GM23338 (cell line): ENCODE measurements around the gene ZSCAN30. TPM values are rescaled to one million over a fixed set of nuclear protein-coding genes. Genes with fewer than 3 reads are reported as not detected.
A peak's percentile ranks its signal among the peaks of the same experiment; 100 is the strongest.

Experiments
- ATAC-seq: fragments of 200-7000 bp; cut with Tn5 transposase; 3 replicates; pipeline ENCODE4 v1.9.1; 2020
- DNase-seq: peaks from one replicate; pipeline ENCODE4 v3.0.0-alpha.2; 2015; ENCODE audit warnings: low spot score
- H2AFZ ChIP-seq: fragments of 200-600 bp; sonication (generic); 2 replicates; pipeline ENCODE4 v1.8.0; 2016; ENCODE audit warnings: antibody characterized with exemption, mild to moderate bottlenecking, moderate library complexity
- H3F3A ChIP-seq: fragments of 200-600 bp; sonication (generic); replicated peaks from 2 replicates; pipeline ENCODE4 v1.8.0; 2017; ENCODE audit warnings: antibody characterized with exemption, mixed run types, low read depth
- H3K27ac ChIP-seq: fragments of 200-600 bp; sonication (generic); 2 replicates; pipeline ENCODE4 v1.6.1; 2016; ENCODE audit warnings: low read depth
- H3K27me3 ChIP-seq: fragments of 200-600 bp; sonication (generic); 2 replicates; pipeline ENCODE4 v1.8.0; 2016; ENCODE audit warnings: mild to moderate bottlenecking, mixed run types, moderate library complexity; ENCODE audit not compliant: insufficient read depth
- H3K36me3 ChIP-seq: fragments of 200-600 bp; sonication (generic); 2 replicates; pipeline ENCODE4 v1.8.0; 2016; ENCODE audit warnings: mild to moderate bottlenecking; ENCODE audit not compliant: insufficient read depth
- H3K4me1 ChIP-seq: fragments of 200-600 bp; sonication (generic); 2 replicates; pipeline ENCODE4 v1.8.0; 2016; ENCODE audit warnings: mild to moderate bottlenecking, moderate library complexity; ENCODE audit not compliant: insufficient read depth
- H3K4me2 ChIP-seq: fragments of 200-600 bp; sonication (generic); 2 replicates; pipeline ENCODE4 v1.7.1; 2017; ENCODE audit warnings: mixed run types
- H3K4me3 ChIP-seq: fragments of 200-600 bp; sonication (generic); 2 replicates; pipeline ENCODE4 v1.6.1; 2016; ENCODE audit warnings: mixed run types
- H3K79me2 ChIP-seq: fragments of 200-600 bp; sonication (generic); replicated peaks from 2 replicates; pipeline ENCODE4 v1.8.0; 2017; ENCODE audit warnings: mild to moderate bottlenecking; ENCODE audit not compliant: insufficient read depth
- H3K9me2 ChIP-seq: fragments of 200-600 bp; sonication (generic); 2 replicates; pipeline ENCODE4 v1.8.0; 2017; ENCODE audit not compliant: insufficient read depth
- H4K20me1 ChIP-seq: fragments of 200-600 bp; sonication (generic); replicated peaks from 2 replicates; pipeline ENCODE4 v1.8.0; 2017; ENCODE audit warnings: mild to moderate bottlenecking; ENCODE audit not compliant: insufficient read depth
- H3K27ac Mint-ChIP-seq: 2 replicates; pipeline ENCODE4 v1.8.0; 2020; ENCODE audit warnings: inconsistent platforms, mild to moderate bottlenecking, moderate library complexity, mixed read lengths
- H3K27me3 Mint-ChIP-seq: 3 replicates; pipeline ENCODE4 v1.8.0; 2022; ENCODE audit warnings: low read depth, mild to moderate bottlenecking, moderate library complexity, mixed read lengths, inconsistent platforms; ENCODE audit not compliant: insufficient read depth, poor library complexity
- H3K36me3 Mint-ChIP-seq: 3 replicates; pipeline ENCODE4 v1.8.0; 2021; ENCODE audit warnings: low read depth, mild to moderate bottlenecking, inconsistent platforms, moderate library complexity, mixed read lengths
- H3K4me1 Mint-ChIP-seq: 3 replicates; pipeline ENCODE4 v1.8.0; 2020; ENCODE audit warnings: mild to moderate bottlenecking, inconsistent platforms, mixed read lengths
- H3K4me3 Mint-ChIP-seq: 3 replicates; pipeline ENCODE4 v1.8.0; 2021; ENCODE audit warnings: moderate library complexity, mild to moderate bottlenecking, inconsistent platforms, mixed read lengths
- H3K9me3 Mint-ChIP-seq: 3 replicates; pipeline ENCODE4 v1.8.0; 2020; ENCODE audit warnings: moderate library complexity, mild to moderate bottlenecking, inconsistent platforms, mixed read lengths
- EZH2 ChIP-seq: fragments of 200-600 bp; sonication (generic); IDR thresholded peaks from one replicate; pipeline ENCODE4 v1.8.0; 2017; ENCODE audit warnings: antibody characterized with exemption, mild to moderate bottlenecking, low read depth; ENCODE audit not compliant: unreplicated experiment
- EZH2phosphoT487 ChIP-seq: fragments of 200-600 bp; sonication (generic); IDR thresholded peaks from one replicate; pipeline ENCODE4 v1.8.1; 2018; ENCODE audit warnings: antibody characterized with exemption; ENCODE audit not compliant: unreplicated experiment
- JUNB ChIP-seq: IDR thresholded peaks from one replicate; pipeline ENCODE4 v1.6.1; 2016; ENCODE audit warnings: antibody characterized with exemption; ENCODE audit not compliant: unreplicated experiment
- NANOG ChIP-seq: IDR thresholded peaks from 2 replicates; pipeline ENCODE4 v1.6.1; 2016; ENCODE audit warnings: antibody characterized with exemption, borderline replicate concordance
- STAT1 ChIP-seq: IDR thresholded peaks from one replicate; pipeline ENCODE4 v1.6.1; 2016; ENCODE audit warnings: antibody characterized with exemption; ENCODE audit not compliant: unreplicated experiment
- ZNF331 ChIP-seq: fragments of 250-450 bp; sonication (Bioruptor Pico); IDR thresholded peaks from 2 replicates; pipeline ENCODE4 v1.5.0; 2020; ENCODE audit warnings: low read depth, mild to moderate bottlenecking, moderate library complexity
- polyA plus RNA-seq: library from polyadenylated mRNA; unstranded; fragments of >200 nt; fragmentation: Nextera tagmentation; extraction: Ambion mirVana; gene quantifications from 2 replicates; pipeline ENCODE4 v1.2.1, GENCODE V29; 2016
- total RNA-seq: library from RNA; depleted of rRNA; stranded (reverse); fragments of >200 nt; shearing (Covaris generic); gene quantifications from 2 replicates; pipeline ENCODE4 v1.2.3, GENCODE V29; 2014
- TF ChIP-seq, protein P1 (sequence below): fragments of 250-450 bp; sonication (Bioruptor Pico); IDR thresholded peaks from 2 replicates; pipeline ENCODE4 v1.5.0; 2020; ENCODE audit warnings: mild to moderate bottlenecking, moderate library complexity
- TF ChIP-seq, protein P2 (sequence below): IDR thresholded peaks from one replicate; pipeline ENCODE4 v1.6.1; 2018; ENCODE audit warnings: antibody characterized with exemption; ENCODE audit not compliant: unreplicated experiment
- TF ChIP-seq, protein P3 (sequence below), 2 experiments: fragments of 200-600 bp in 1 of 2; sonication (generic) in 1 of 2; conservative IDR thresholded peaks; 2 replicates each; pipeline versions ENCODE4 v1.5.1 to v1.6.1; 2016 to 2017; ENCODE audit warnings: antibody characterized with exemption in 2 of 2, low read depth in 2 of 2, mild to moderate bottlenecking in 2 of 2, moderate library complexity in 1 of 2

The ZSCAN30 gene
- total and polyA plus RNA-seq, 2 experiments from 2014 or later: 12.3 to 21.8 TPM

DNA sequence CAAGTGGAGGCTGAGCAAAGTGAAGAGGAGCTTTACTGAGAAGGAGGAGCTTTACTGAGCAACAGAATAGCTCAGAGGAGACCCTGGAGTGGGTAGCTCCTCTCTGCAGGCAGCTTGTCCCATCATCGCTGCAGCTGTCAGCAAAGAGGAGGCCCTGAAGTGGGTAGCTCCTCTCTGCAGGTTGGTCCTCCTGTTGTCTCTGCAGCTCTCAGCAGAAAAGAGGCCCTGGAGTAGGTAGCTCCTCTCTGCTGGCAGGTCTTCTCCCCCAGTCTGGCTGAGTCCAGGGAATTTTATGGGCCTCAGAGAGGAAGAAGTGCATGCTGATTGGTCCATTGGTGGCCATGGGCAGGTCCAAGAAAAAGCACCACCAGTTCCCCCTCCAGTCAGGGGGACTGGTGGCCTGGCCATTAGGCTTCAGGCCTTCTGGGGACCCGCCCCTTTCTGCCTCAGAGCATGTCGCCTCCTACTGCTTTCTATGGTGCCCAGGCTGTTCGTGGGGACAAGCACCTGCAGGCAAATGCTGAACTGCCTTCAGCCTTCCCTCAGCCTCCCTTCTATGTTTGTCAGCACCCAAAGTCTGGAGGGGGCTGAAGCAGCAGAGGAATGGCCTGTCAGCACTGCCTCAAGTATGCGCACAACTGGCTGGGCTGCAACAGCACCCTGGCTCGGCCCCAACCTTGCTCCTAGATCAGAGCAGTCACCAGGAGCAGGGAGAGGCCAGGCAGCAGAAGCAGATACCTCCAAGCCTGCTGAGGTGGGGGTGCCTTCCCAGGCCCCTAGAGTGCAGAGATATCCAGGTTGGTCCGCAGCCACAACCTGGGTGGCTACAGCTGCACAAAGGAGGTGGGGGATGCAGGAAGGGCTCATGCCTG is 5.9 kb downstream of the ZSCAN30 start:
- Histone ChIP-seq H4K20me1 (no peaks in the 10 kb centered on the region), H3K9me2 (0 out of 2 replicates have a peak, but pooled peaks cover 5% of the 10 kb centered on the region), H3K79me2 (peaks cover 46% of the 10 kb centered on the region), H3K36me3 (peaks cover 2% of the 10 kb centered on the region), H2AFZ (no peak overlapping the region), H3K4me3 (no peak overlapping the region), H3K27me3 (no peaks in the 10 kb centered on the region), H3K27ac (no peak overlapping the region), H3K4me1 (peaks cover 3% of the 10 kb centered on the region), H3F3A (peaks cover 1% of the 10 kb centered on the region; the same call in 1 of the 2 replicates), H3K4me2 (no peak overlapping the region)
- DNase-seq: peak; percentile 32
- H3K36me3 Mint-ChIP-seq: peaks cover 77% of the 10 kb centered on the region
- peaks cover 2% of the 10 kb centered on the region for H3K27me3 Mint-ChIP-seq
- no peak overlapping the region for H3K4me3 Mint-ChIP-seq
- no peak overlapping the region for H3K27ac Mint-ChIP-seq
- no peak for ATAC-seq
- TF ChIP-seq STAT1 (no peak), ZNF331 (CRISPR knock-in tag) (no peak)
- peaks cover 64% of the 10 kb centered on the region for H3K9me3 Mint-ChIP-seq
- H3K4me1 Mint-ChIP-seq: peaks cover under 1% of the 10 kb centered on the region; the same call in 2 of the 3 replicates

DNA sequence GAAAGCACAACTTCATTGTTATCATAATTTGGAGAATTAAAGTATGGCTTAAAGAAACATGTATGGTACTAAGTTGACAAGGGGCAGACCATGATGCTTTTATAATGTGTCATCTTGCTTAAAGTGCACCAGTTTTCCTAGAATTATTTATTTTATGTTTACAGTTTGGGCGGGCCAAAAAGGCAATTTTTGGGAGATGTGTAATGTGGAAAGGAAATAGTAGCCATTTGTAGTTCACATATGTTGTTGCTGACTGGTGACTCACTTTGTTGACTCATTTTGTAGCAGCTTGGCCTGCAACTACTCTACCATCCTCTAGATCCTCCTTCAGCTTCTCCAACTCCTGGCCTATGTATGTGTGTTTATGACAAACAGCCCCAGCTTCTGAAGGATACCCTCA is 7.7 kb downstream of the ZSCAN30 start:
- H3K27ac Mint-ChIP-seq: no peak overlapping the region
- no peaks in the 10 kb centered on the region for H3K9me2 ChIP-seq
- no peak overlapping the region for H2AFZ ChIP-seq
- no peaks in the 10 kb centered on the region for H3K27me3 ChIP-seq
- ATAC-seq (no peak), DNase-seq (no peak)
- no peak overlapping the region for H3K4me3 Mint-ChIP-seq
- H3K36me3 ChIP-seq: peaks cover 4% of the 10 kb centered on the region
- H3K4me1 ChIP-seq: no peaks in the 10 kb centered on the region
- no peak overlapping the region for H3K27ac ChIP-seq
- no peak overlapping the region for H3K4me2 ChIP-seq
- H3K27me3 Mint-ChIP-seq: peaks cover 2% of the 10 kb centered on the region
- peaks cover 69% of the 10 kb centered on the region for H3K36me3 Mint-ChIP-seq
- H3K9me3 Mint-ChIP-seq: peaks cover 69% of the 10 kb centered on the region
- no peak overlapping the region for H3K4me3 ChIP-seq
- no peaks in the 10 kb centered on the region for H4K20me1 ChIP-seq
- H3K4me1 Mint-ChIP-seq: no peaks in the 10 kb centered on the region
- no peaks in the 10 kb centered on the region for H3F3A ChIP-seq
- peaks cover 28% of the 10 kb centered on the region for H3K79me2 ChIP-seq
- TF ChIP-seq, protein P1, sequence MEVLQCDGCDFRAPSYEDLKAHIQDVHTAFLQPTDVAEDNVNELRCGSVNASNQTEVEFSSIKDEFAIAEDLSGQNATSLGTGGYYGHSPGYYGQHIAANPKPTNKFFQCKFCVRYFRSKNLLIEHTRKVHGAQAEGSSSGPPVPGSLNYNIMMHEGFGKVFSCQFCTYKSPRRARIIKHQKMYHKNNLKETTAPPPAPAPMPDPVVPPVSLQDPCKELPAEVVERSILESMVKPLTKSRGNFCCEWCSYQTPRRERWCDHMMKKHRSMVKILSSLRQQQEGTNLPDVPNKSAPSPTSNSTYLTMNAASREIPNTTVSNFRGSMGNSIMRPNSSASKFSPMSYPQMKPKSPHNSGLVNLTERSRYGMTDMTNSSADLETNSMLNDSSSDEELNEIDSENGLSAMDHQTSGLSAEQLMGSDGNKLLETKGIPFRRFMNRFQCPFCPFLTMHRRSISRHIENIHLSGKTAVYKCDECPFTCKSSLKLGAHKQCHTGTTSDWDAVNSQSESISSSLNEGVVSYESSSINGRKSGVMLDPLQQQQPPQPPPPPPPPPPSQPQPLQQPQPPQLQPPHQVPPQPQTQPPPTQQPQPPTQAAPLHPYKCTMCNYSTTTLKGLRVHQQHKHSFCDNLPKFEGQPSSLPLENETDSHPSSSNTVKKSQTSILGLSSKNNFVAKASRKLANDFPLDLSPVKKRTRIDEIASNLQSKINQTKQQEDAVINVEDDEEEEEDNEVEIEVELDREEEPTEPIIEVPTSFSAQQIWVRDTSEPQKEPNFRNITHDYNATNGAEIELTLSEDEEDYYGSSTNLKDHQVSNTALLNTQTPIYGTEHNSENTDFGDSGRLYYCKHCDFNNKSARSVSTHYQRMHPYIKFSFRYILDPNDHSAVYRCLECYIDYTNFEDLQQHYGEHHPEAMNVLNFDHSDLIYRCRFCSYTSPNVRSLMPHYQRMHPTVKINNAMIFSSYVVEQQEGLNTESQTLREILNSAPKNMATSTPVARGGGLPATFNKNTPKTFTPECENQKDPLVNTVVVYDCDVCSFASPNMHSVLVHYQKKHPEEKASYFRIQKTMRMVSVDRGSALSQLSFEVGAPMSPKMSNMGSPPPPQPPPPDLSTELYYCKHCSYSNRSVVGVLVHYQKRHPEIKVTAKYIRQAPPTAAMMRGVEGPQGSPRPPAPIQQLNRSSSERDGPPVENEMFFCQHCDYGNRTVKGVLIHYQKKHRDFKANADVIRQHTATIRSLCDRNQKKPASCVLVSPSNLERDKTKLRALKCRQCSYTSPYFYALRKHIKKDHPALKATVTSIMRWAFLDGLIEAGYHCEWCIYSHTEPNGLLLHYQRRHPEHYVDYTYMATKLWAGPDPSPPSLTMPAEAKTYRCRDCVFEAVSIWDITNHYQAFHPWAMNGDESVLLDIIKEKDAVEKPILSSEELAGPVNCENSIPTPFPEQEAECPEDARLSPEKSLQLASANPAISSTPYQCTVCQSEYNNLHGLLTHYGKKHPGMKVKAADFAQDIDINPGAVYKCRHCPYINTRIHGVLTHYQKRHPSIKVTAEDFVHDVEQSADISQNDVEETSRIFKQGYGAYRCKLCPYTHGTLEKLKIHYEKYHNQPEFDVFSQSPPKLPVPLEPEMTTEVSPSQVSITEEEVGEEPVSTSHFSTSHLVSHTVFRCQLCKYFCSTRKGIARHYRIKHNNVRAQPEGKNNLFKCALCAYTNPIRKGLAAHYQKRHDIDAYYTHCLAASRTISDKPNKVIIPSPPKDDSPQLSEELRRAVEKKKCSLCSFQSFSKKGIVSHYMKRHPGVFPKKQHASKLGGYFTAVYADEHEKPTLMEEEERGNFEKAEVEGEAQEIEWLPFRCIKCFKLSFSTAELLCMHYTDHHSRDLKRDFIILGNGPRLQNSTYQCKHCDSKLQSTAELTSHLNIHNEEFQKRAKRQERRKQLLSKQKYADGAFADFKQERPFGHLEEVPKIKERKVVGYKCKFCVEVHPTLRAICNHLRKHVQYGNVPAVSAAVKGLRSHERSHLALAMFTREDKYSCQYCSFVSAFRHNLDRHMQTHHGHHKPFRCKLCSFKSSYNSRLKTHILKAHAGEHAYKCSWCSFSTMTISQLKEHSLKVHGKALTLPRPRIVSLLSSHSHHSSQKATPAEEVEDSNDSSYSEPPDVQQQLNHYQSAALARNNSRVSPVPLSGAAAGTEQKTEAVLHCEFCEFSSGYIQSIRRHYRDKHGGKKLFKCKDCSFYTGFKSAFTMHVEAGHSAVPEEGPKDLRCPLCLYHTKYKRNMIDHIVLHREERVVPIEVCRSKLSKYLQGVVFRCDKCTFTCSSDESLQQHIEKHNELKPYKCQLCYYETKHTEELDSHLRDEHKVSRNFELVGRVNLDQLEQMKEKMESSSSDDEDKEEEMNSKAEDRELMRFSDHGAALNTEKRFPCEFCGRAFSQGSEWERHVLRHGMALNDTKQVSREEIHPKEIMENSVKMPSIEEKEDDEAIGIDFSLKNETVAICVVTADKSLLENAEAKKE (CRISPR knock-in tag): no peak
- TF ChIP-seq, protein P2, sequence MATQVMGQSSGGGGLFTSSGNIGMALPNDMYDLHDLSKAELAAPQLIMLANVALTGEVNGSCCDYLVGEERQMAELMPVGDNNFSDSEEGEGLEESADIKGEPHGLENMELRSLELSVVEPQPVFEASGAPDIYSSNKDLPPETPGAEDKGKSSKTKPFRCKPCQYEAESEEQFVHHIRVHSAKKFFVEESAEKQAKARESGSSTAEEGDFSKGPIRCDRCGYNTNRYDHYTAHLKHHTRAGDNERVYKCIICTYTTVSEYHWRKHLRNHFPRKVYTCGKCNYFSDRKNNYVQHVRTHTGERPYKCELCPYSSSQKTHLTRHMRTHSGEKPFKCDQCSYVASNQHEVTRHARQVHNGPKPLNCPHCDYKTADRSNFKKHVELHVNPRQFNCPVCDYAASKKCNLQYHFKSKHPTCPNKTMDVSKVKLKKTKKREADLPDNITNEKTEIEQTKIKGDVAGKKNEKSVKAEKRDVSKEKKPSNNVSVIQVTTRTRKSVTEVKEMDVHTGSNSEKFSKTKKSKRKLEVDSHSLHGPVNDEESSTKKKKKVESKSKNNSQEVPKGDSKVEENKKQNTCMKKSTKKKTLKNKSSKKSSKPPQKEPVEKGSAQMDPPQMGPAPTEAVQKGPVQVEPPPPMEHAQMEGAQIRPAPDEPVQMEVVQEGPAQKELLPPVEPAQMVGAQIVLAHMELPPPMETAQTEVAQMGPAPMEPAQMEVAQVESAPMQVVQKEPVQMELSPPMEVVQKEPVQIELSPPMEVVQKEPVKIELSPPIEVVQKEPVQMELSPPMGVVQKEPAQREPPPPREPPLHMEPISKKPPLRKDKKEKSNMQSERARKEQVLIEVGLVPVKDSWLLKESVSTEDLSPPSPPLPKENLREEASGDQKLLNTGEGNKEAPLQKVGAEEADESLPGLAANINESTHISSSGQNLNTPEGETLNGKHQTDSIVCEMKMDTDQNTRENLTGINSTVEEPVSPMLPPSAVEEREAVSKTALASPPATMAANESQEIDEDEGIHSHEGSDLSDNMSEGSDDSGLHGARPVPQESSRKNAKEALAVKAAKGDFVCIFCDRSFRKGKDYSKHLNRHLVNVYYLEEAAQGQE: no peak
- TF ChIP-seq, protein P3, sequence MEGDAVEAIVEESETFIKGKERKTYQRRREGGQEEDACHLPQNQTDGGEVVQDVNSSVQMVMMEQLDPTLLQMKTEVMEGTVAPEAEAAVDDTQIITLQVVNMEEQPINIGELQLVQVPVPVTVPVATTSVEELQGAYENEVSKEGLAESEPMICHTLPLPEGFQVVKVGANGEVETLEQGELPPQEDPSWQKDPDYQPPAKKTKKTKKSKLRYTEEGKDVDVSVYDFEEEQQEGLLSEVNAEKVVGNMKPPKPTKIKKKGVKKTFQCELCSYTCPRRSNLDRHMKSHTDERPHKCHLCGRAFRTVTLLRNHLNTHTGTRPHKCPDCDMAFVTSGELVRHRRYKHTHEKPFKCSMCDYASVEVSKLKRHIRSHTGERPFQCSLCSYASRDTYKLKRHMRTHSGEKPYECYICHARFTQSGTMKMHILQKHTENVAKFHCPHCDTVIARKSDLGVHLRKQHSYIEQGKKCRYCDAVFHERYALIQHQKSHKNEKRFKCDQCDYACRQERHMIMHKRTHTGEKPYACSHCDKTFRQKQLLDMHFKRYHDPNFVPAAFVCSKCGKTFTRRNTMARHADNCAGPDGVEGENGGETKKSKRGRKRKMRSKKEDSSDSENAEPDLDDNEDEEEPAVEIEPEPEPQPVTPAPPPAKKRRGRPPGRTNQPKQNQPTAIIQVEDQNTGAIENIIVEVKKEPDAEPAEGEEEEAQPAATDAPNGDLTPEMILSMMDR (conservative IDR thresholded peaks at IDR 0.05; ENCODE audit: low read depth in 2 of 2): no peak
- no peak for TF ChIP-seq EZH2phosphoT487
- no peak for TF ChIP-seq NANOG
- TF ChIP-seq EZH2: no peak
- TF ChIP-seq JUNB: no peak
